ENCODE data around the gene MRPS18A.

MRPS18A gene

DNA sequence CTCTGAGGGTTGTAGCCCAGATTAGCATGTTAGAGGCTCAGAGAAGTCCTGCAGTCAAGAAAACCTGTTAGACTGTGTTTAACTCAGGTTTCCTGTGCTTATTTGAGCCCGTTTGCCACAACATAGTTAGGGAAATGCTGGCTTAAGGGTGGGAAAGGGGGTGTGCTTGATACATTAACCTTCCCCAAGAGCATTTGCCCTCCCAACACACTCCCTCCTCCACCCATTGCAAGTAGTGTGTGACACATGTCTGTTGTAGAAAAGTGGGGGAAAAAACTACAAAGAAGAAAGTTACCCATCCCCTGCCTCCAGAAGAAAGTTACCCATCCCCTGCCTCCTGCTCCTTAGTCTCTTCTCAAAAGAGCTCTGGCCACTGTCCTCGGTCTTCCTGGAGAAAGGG lies 36.8 kb upstream of the MRPS18A start:
- 94% methylated on average over 1 of the region's 2 CpGs for WGBS
- Histone ChIP-seq H3K4me1 (ENCODE audit: control insufficient read depth, insufficient read depth, low read depth, low read length) (peaks cover 11% of the 10 kb centered on the region), H4K91ac (ENCODE audit: low read length) (no peak overlapping the region), H3K4ac (ENCODE audit: low read depth in 1 of 2, low read length in 2 of 2) (no peak overlapping the region), H2AK5ac (ENCODE audit: low read length, severe bottlenecking) (peak overlapping the region; percentile 24), H3K27me3 (ENCODE audit: control insufficient read depth in 1 of 2, insufficient read depth in 1 of 2, low read length in 2 of 2) (peaks cover 0 to 9% of the 10 kb centered on the region in 2 experiments), H3K9me3 (ENCODE audit: control insufficient read depth, low read length) (no peaks in the 10 kb centered on the region), H3K23ac (ENCODE audit: low read length in 2 of 2) (no peak overlapping the region), H3K36me3 (ENCODE audit: control insufficient read depth in 1 of 2, insufficient read depth in 2 of 2, low read depth in 1 of 2, low read length in 2 of 2) (no peaks in the 10 kb centered on the region), H2BK120ac (ENCODE audit: low read depth, low read length) (no peak overlapping the region), H3K9ac (ENCODE audit: low read length) (peak overlapping the region; percentile 37), H3K79me1 (replicated peaks; ENCODE audit: low read length, poor library complexity, severe bottlenecking) (no peaks in the 10 kb centered on the region), H4K8ac (ENCODE audit: low read length) (no peak overlapping the region), H2BK12ac (ENCODE audit: low read length in 2 of 2) (peak overlapping the region in 1 of 2 experiments; percentile 7), H3K18ac (ENCODE audit: low read depth in 1 of 2, low read length in 2 of 2) (no peak overlapping the region), H3K27ac (ENCODE audit: low read length, poor library complexity, severe bottlenecking) (no peak overlapping the region), H2AFZ (ENCODE audit: low read depth, low read length) (no peak overlapping the region), H3K4me2 (ENCODE audit: low read length, poor library complexity, severe bottlenecking) (no peak overlapping the region), H3K4me3 (ENCODE audit: insufficient read depth in 1 of 2, low read depth in 1 of 2, low read length in 2 of 2) (peak overlapping the region in 1 of 2 experiments; percentile 50), H2BK5ac (ENCODE audit: low read depth, low read length, poor library complexity, severe bottlenecking) (no peak overlapping the region), H2BK15ac (ENCODE audit: low read depth, poor library complexity, severe bottlenecking) (no peak overlapping the region), H3K14ac (ENCODE audit: low read length in 2 of 2) (no peak overlapping the region)
- DNase-seq = no peak

DNA sequence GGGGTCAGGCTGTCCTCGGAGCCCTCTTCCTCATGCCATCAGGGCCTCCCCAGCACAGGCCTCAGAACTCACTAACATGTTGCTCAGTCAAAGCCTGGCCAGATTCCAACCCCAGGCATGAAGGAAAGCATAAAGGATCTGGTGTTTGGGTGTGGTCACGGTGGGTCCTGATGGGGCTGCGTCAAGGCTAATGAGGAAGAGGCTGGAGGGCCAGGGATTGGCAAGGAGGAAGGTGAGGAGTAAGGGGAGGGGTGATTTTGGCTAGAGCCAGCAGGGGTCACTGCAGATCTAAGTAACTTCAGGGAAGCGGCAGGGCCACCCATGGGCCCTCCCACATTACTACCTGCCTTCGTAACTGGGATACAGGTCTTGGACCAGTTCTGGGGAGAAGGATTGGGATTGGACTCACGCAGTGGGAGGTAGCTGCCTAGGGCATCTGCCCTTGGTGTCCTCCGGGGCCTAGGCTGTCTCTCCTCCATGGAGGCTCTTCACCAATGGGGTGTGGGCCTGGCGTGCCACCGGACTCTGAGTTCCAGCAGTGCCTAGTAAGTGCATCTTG lies 36.2 kb upstream of the MRPS18A start:
- H3K4me2 ChIP-seq (ENCODE audit: low read length, poor library complexity, severe bottlenecking) = no peak overlapping the region
- H2BK12ac ChIP-seq (ENCODE audit: low read length in 2 of 2) = no peak overlapping the region
- DNase-seq = peak; percentile 61
- peaks cover 11% of the 10 kb centered on the region for H3K4me1 ChIP-seq (ENCODE audit: control insufficient read depth, insufficient read depth, low read depth, low read length)
- no peak overlapping the region for H3K18ac ChIP-seq (ENCODE audit: low read depth in 1 of 2, low read length in 2 of 2)
- H3K27me3 ChIP-seq (ENCODE audit: control insufficient read depth in 1 of 2, insufficient read depth in 1 of 2, low read length in 2 of 2) = peaks cover 0 to 13% of the 10 kb centered on the region in 2 experiments
- no peak overlapping the region for H4K91ac ChIP-seq (ENCODE audit: low read length)
- no peaks in the 10 kb centered on the region for H3K79me1 ChIP-seq (replicated peaks; ENCODE audit: low read length, poor library complexity, severe bottlenecking)
- H4K8ac ChIP-seq (ENCODE audit: low read length) = no peak overlapping the region
- H2AFZ ChIP-seq (ENCODE audit: low read depth, low read length) = no peak overlapping the region
- H2BK120ac ChIP-seq (ENCODE audit: low read depth, low read length) = no peak overlapping the region
- no peak overlapping the region for H2AK5ac ChIP-seq (ENCODE audit: low read length, severe bottlenecking)
- H3K36me3 ChIP-seq (ENCODE audit: control insufficient read depth in 1 of 2, insufficient read depth in 2 of 2, low read depth in 1 of 2, low read length in 2 of 2) = no peaks in the 10 kb centered on the region
- no peaks in the 10 kb centered on the region for H3K9me3 ChIP-seq (ENCODE audit: control insufficient read depth, low read length)
- H3K14ac ChIP-seq (ENCODE audit: low read length in 2 of 2) = no peak overlapping the region
- peak overlapping the region; percentile 37 for H3K9ac ChIP-seq (ENCODE audit: low read length)
- peak overlapping the region; percentile 29 for H2BK15ac ChIP-seq (ENCODE audit: low read depth, poor library complexity, severe bottlenecking)
- H2BK5ac ChIP-seq (ENCODE audit: low read depth, low read length, poor library complexity, severe bottlenecking) = no peak overlapping the region
- WGBS = 68% methylated on average over 9 of the region's 9 CpGs
- H3K27ac ChIP-seq (ENCODE audit: low read length, poor library complexity, severe bottlenecking) = no peak overlapping the region
- no peak overlapping the region for H3K4ac ChIP-seq (ENCODE audit: low read depth in 1 of 2, low read length in 2 of 2)
- H3K4me3 ChIP-seq (ENCODE audit: insufficient read depth in 1 of 2, low read depth in 1 of 2, low read length in 2 of 2) = no peak overlapping the region
- no peak overlapping the region for H3K23ac ChIP-seq (ENCODE audit: low read length in 2 of 2)

DNA sequence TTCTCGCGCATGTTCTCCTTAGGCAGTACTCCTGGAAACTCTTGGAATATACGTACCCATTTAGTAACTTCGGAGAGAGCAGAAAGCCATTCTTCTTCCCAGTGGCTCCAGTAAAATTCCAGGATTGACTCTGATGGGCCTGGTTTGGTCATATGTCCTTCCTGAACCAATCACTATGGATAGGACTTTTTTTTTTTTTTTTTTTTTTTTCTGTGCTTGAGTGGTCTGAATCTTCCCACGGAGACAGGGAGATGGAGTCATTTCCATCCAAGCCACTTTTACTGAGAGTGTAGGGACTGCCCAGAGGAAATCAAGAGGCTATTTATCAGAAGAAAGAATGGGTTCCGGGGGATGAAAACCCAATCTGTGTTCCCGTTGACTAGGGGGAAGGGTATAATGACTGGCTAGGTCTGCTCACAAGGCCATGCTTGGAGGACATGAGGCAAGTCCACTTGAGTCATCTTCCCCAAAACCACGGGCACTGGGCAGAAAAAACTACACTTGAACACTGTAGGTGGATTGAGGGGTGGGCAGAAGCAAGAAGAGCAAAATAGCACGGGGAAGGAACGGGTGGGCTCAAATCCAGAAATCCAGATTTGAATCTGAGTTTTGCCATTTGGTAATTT lies 35.4 kb upstream of the MRPS18A start:
- DNase-seq = no peak
- no peak overlapping the region for H3K4ac ChIP-seq (ENCODE audit: low read depth in 1 of 2, low read length in 2 of 2)
- H3K4me1 ChIP-seq (ENCODE audit: control insufficient read depth, insufficient read depth, low read depth, low read length) = peaks cover 11% of the 10 kb centered on the region
- 87% methylated on average over 10 of the region's 10 CpGs for WGBS
- H3K23ac ChIP-seq (ENCODE audit: low read length in 2 of 2) = no peak overlapping the region
- H3K27me3 ChIP-seq (ENCODE audit: control insufficient read depth in 1 of 2, insufficient read depth in 1 of 2, low read length in 2 of 2) = peaks cover 0 to 13% of the 10 kb centered on the region in 2 experiments
- H3K27ac ChIP-seq (ENCODE audit: low read length, poor library complexity, severe bottlenecking) = no peak overlapping the region
- no peak overlapping the region for H2BK15ac ChIP-seq (ENCODE audit: low read depth, poor library complexity, severe bottlenecking)
- H3K14ac ChIP-seq (ENCODE audit: low read length in 2 of 2) = no peak overlapping the region
- H2AFZ ChIP-seq (ENCODE audit: low read depth, low read length) = no peak overlapping the region
- no peak overlapping the region for H2BK5ac ChIP-seq (ENCODE audit: low read depth, low read length, poor library complexity, severe bottlenecking)
- peak overlapping the region; percentile 9 for H3K9ac ChIP-seq (ENCODE audit: low read length)
- H3K4me3 ChIP-seq (ENCODE audit: insufficient read depth in 1 of 2, low read depth in 1 of 2, low read length in 2 of 2) = no peak overlapping the region
- H3K79me1 ChIP-seq (replicated peaks; ENCODE audit: low read length, poor library complexity, severe bottlenecking) = no peaks in the 10 kb centered on the region
- no peak overlapping the region for H2AK5ac ChIP-seq (ENCODE audit: low read length, severe bottlenecking)
- H3K18ac ChIP-seq (ENCODE audit: low read depth in 1 of 2, low read length in 2 of 2) = no peak overlapping the region
- H3K4me2 ChIP-seq (ENCODE audit: low read length, poor library complexity, severe bottlenecking) = no peak overlapping the region
- no peak overlapping the region for H4K8ac ChIP-seq (ENCODE audit: low read length)
- H3K36me3 ChIP-seq (ENCODE audit: control insufficient read depth in 1 of 2, insufficient read depth in 2 of 2, low read depth in 1 of 2, low read length in 2 of 2) = no peaks in the 10 kb centered on the region
- no peak overlapping the region for H2BK12ac ChIP-seq (ENCODE audit: low read length in 2 of 2)
- no peaks in the 10 kb centered on the region for H3K9me3 ChIP-seq (ENCODE audit: control insufficient read depth, low read length)
- no peak overlapping the region for H4K91ac ChIP-seq (ENCODE audit: low read length)
- H2BK120ac ChIP-seq (ENCODE audit: low read depth, low read length) = no peak overlapping the region

DNA sequence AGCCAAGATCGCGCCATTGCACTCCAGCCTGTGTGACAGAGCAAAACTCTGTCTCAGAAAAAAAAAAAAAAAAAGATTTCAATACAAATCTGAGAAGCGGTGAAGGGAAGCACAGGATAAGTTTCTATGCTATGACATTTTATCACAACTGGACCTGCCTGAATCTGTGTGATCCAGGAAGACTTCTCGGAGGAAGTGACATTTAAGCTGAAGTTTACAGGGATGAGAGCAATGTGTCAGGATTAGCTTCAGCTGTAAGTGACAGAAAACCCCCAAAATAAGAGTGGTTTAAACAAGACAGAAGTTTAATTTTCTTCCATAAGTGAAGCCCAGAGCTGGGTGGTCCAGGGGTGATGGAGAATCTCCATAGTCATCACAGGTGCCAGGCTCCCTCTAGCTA lies 33.4 kb upstream of the MRPS18A start:
- H3K36me3 ChIP-seq (ENCODE audit: control insufficient read depth in 1 of 2, insufficient read depth in 2 of 2, low read depth in 1 of 2, low read length in 2 of 2) = no peaks in the 10 kb centered on the region

More for the DNA sequence above, 33.4 kb upstream of the MRPS18A start:
- Histone ChIP-seq H4K91ac (ENCODE audit: low read length) (no peak overlapping the region), H3K14ac (ENCODE audit: low read length in 2 of 2) (no peak overlapping the region), H3K4me1 (ENCODE audit: control insufficient read depth, insufficient read depth, low read depth, low read length) (peaks cover 14% of the 10 kb centered on the region), H3K4me3 (ENCODE audit: insufficient read depth in 1 of 2, low read depth in 1 of 2, low read length in 2 of 2) (no peak overlapping the region), H2AFZ (ENCODE audit: low read depth, low read length) (no peak overlapping the region), H2BK5ac (ENCODE audit: low read depth, low read length, poor library complexity, severe bottlenecking) (no peak overlapping the region), H3K27ac (ENCODE audit: low read length, poor library complexity, severe bottlenecking) (no peak overlapping the region), H3K23ac (ENCODE audit: low read length in 2 of 2) (no peak overlapping the region), H4K8ac (ENCODE audit: low read length) (no peak overlapping the region), H3K9me3 (ENCODE audit: control insufficient read depth, low read length) (no peaks in the 10 kb centered on the region), H3K9ac (ENCODE audit: low read length) (no peak overlapping the region), H2BK12ac (ENCODE audit: low read length in 2 of 2) (no peak overlapping the region), H3K4ac (ENCODE audit: low read depth in 1 of 2, low read length in 2 of 2) (no peak overlapping the region), H3K18ac (ENCODE audit: low read depth in 1 of 2, low read length in 2 of 2) (no peak overlapping the region), H3K79me1 (replicated peaks; ENCODE audit: low read length, poor library complexity, severe bottlenecking) (no peaks in the 10 kb centered on the region), H2BK15ac (ENCODE audit: low read depth, poor library complexity, severe bottlenecking) (no peak overlapping the region), H2AK5ac (ENCODE audit: low read length, severe bottlenecking) (no peak overlapping the region), H3K4me2 (ENCODE audit: low read length, poor library complexity, severe bottlenecking) (no peak overlapping the region), H2BK120ac (ENCODE audit: low read depth, low read length) (no peak overlapping the region), H3K27me3 (ENCODE audit: control insufficient read depth in 1 of 2, insufficient read depth in 1 of 2, low read length in 2 of 2) (peaks cover 0 to 13% of the 10 kb centered on the region in 2 experiments)
- 92% methylated on average over 2 of the region's 4 CpGs for WGBS
- no peak for DNase-seq
